Osteocyte (in vitro differentiated cells): ENCODE results near the gene HTR1E. TPM values are rescaled to one million over a fixed set of nuclear protein-coding genes. Genes with fewer than 3 reads are reported as not detected.

Source experiments
- DNase-seq: peaks from one replicate; pipeline ENCODE4 v3.0.0; 2021; ENCODE audit warnings: mixed read lengths; ENCODE audit not compliant: unreplicated experiment; ENCODE audit errors: extremely low spot score
- H3K27ac Mint-ChIP-seq: one replicate; pipeline ENCODE4 v1.8.0; 2021; ENCODE audit warnings: mild to moderate bottlenecking, mixed read lengths; ENCODE audit not compliant: unreplicated experiment
- H3K27me3 Mint-ChIP-seq: one replicate; pipeline ENCODE4 v1.8.0; 2021; ENCODE audit warnings: mixed read lengths; ENCODE audit not compliant: unreplicated experiment
- H3K36me3 Mint-ChIP-seq: one replicate; pipeline ENCODE4 v1.8.0; 2021; ENCODE audit warnings: mixed read lengths; ENCODE audit not compliant: unreplicated experiment
- H3K4me1 Mint-ChIP-seq: one replicate; pipeline ENCODE4 v1.8.0; 2021; ENCODE audit warnings: mixed read lengths; ENCODE audit not compliant: unreplicated experiment
- H3K4me3 Mint-ChIP-seq: one replicate; pipeline ENCODE4 v1.8.0; 2021; ENCODE audit warnings: mild to moderate bottlenecking, moderate library complexity, mixed read lengths; ENCODE audit not compliant: unreplicated experiment
- H3K9me3 Mint-ChIP-seq: one replicate; pipeline ENCODE4 v1.8.0; 2021; ENCODE audit warnings: mixed read lengths; ENCODE audit not compliant: unreplicated experiment
- total RNA-seq: library from RNA; stranded (reverse); gene quantifications from 2 replicates; pipeline ENCODE4 v1.2.1, GENCODE V29; 2021
- TF ChIP-seq, protein P1 (sequence below): fragments of 200-600 bp; sonication (generic); IDR thresholded peaks from 2 replicates; pipeline ENCODE4 v1.5.0; 2021; ENCODE audit warnings: antibody characterized with exemption, mild to moderate bottlenecking, moderate library complexity

HTR1E gene
- total RNA-seq, 1 donor from 2014 or later = not detected

DNA sequence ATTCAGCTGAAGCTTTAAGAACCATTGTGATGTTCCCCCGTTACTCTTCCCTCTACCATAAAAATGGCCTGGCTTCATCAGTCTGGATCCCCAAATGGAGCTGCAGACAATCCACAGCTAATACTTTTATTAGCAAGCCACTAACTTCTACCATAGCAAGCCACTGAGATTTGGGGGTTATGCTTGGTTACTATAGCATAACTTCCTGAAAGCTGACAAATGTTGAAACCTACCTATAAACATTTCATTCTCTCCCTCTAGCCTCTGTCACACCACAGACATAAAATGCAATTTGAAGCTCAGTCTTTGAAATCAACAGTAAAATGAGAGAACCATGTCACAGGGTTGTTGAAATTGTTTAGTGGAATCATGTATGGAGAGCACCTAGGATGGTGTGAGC lies 3.0 kb upstream of the HTR1E start:
- TF ChIP-seq, protein P1, sequence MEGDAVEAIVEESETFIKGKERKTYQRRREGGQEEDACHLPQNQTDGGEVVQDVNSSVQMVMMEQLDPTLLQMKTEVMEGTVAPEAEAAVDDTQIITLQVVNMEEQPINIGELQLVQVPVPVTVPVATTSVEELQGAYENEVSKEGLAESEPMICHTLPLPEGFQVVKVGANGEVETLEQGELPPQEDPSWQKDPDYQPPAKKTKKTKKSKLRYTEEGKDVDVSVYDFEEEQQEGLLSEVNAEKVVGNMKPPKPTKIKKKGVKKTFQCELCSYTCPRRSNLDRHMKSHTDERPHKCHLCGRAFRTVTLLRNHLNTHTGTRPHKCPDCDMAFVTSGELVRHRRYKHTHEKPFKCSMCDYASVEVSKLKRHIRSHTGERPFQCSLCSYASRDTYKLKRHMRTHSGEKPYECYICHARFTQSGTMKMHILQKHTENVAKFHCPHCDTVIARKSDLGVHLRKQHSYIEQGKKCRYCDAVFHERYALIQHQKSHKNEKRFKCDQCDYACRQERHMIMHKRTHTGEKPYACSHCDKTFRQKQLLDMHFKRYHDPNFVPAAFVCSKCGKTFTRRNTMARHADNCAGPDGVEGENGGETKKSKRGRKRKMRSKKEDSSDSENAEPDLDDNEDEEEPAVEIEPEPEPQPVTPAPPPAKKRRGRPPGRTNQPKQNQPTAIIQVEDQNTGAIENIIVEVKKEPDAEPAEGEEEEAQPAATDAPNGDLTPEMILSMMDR = no peak
- Mint-ChIP-seq H3K27ac (no peak overlapping the region), H3K9me3 (no peaks in the 10 kb centered on the region)

DNA sequence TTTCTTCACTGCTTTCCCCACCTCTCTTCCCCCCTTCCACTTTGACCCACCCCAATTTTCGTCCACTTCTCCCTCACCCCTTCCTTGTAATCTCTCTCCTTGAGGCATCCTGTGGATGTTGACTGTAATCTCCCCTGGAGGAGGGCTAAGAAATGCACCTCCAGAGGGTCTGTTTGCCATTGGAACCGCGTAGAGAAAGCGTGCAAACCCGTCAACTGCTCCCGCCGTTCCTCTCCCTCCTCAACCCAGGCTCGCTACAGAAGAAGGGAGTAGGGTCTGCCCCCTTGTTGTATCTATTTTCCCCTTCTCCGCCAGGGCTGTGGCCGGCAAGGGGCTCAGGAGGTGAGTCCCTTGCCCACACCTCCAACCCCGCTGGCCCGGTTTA lies 502 bp upstream of the HTR1E start:
- Mint-ChIP-seq H3K27ac (no peak overlapping the region), H3K4me3 (peak overlapping the region; percentile 45)

More for the DNA sequence above, 3.0 kb upstream of the HTR1E start:
- H3K4me1 Mint-ChIP-seq = peaks cover 7% of the 10 kb centered on the region
- H3K36me3 Mint-ChIP-seq = no peaks in the 10 kb centered on the region
- peaks cover 46% of the 10 kb centered on the region for H3K27me3 Mint-ChIP-seq
- no peak overlapping the region for H3K4me3 Mint-ChIP-seq
- DNase-seq = no peak

DNA sequence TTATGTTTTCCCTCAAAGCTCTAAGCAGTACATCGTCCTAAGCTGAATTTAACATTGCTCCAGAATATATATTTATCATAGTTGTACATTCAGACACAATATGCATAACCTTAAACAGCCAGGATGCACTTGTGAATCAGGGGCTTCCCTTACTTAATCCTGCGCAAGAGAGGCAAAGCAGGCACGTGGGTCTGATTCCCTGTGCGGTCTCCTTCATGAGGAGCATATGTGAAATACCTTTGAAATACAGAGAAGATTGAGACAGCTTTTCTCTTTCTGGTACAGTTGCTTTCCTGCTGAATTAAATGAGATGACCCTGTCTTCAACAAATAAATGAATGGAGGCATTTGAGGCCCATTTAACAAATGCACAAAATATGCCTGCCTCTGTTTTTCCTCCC lies 1.5 kb downstream of the HTR1E start:
- Mint-ChIP-seq H3K36me3 (no peaks in the 10 kb centered on the region), H3K9me3 (no peaks in the 10 kb centered on the region), H3K4me3 (no peak overlapping the region), H3K27me3 (peaks cover 51% of the 10 kb centered on the region), H3K27ac (no peak overlapping the region), H3K4me1 (peaks cover 7% of the 10 kb centered on the region)
- TF ChIP-seq, protein P1 = no peak
- no peak for DNase-seq

More for the DNA sequence above, 502 bp upstream of the HTR1E start:
- TF ChIP-seq, protein P1 = no peak
- Mint-ChIP-seq H3K27me3 (peaks cover 51% of the 10 kb centered on the region), H3K36me3 (no peaks in the 10 kb centered on the region), H3K9me3 (no peaks in the 10 kb centered on the region), H3K4me1 (peaks cover 7% of the 10 kb centered on the region)
- no peak for DNase-seq

DNA sequence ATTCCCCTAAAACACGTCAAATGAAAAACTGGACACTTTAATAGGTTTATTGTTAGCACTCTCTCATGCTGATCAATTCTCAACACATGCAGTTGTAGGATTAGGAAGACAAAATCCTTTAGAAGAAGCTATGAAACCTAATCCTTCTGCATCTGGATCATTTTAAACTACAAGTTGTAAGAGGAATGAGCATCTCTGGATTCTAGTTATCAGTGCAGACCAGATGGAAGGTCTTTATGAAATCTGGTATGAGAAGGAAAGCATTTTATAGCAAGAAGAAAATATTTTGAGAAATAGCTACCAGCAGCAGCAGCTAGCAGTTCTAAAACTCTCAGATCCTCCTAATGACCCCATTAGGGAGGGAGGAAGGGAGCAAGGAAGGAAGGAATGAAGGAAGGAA lies 4.1 kb downstream of the HTR1E start:
- H3K27ac Mint-ChIP-seq = no peak overlapping the region
- H3K4me1 Mint-ChIP-seq = peaks cover 7% of the 10 kb centered on the region
- H3K36me3 Mint-ChIP-seq = no peaks in the 10 kb centered on the region
- no peak for DNase-seq
- H3K4me3 Mint-ChIP-seq = no peak overlapping the region
- peaks cover 32% of the 10 kb centered on the region for H3K27me3 Mint-ChIP-seq
- no peaks in the 10 kb centered on the region for H3K9me3 Mint-ChIP-seq
- TF ChIP-seq, protein P1 = no peak

DNA sequence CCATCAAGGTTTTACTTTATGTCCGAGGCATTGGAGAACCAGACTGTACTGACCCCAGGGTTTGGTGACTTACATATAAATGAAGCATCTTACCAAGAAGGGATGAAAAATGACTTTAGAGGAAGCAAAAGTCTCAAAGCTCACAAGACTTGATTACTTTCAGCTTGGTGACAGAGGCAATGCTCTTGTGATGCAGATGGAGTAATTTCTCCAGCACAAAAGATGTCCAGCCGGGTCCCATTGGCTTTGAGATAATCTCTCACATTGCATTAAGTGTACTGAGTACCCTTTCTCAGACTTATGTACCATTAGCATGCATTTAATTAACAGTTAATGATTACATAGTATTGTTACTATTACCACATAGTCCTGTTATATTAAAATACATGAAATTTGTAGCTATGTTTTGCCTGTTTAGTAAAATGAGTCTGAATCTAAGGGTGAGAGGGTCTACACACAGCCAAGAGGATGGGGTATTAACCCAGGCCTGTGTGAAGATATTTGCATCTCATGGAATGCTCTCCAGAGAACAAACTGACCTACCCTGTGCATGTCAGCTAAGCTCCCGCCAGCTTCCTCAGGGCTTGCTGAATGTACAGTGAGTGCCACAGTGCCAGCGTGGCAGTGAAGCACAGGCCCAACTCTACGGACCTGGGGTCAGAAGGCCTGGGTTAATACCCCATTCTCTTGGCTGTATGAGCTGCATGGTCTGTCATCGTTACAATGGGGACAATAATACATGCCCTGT lies 5.6 kb downstream of the HTR1E start:
- Mint-ChIP-seq H3K9me3 (no peaks in the 10 kb centered on the region), H3K4me3 (no peak overlapping the region), H3K4me1 (no peaks in the 10 kb centered on the region), H3K27ac (no peak overlapping the region), H3K27me3 (peaks cover 18% of the 10 kb centered on the region), H3K36me3 (no peaks in the 10 kb centered on the region)
- DNase-seq = no peak
- TF ChIP-seq, protein P1 = no peak
